Epithelial cell of proximal tubule (primary cell): ENCODE measurements around the gene CCDC9. TPM values are rescaled to one million over a fixed set of nuclear protein-coding genes. Genes with fewer than 3 reads are reported as not detected.

Source experiments
- DNase-seq: peaks from one replicate; pipeline ENCODE4 v3.0.0-alpha.2; 2011; ENCODE audit warnings: low read depth
- H3K4me3 ChIP-seq: 2 replicates; pipeline ENCODE4 v1.5.1; 2011; ENCODE audit warnings: low read depth, mild to moderate bottlenecking, low read length
- CTCF ChIP-seq: conservative IDR thresholded peaks from 2 replicates; pipeline ENCODE4 v1.5.1; 2012; ENCODE audit warnings: low read depth, mild to moderate bottlenecking, low read length
- total RNA-seq: library from RNA; depleted of rRNA; stranded (reverse); fragments of >200 nt; gene quantifications from 2 replicates; pipeline ENCODE4 v1.2.3, GENCODE V29; 2015

The CCDC9 gene
- total RNA-seq, 1 donor from 2014 or later, result 17.8 TPM

- no peak for TF ChIP-seq CTCF
- no peak overlapping the region for H3K4me3 ChIP-seq
- DNase-seq, result peak; percentile 76
These were observed 58.9 kb downstream of the CCDC9 start for GRCh38 chr19:47315125-47315821.

GRCh38 chr19:47316513-47316912, 60.2 kb downstream of the CCDC9 start:
- no peak overlapping the region for H3K4me3 ChIP-seq
- TF ChIP-seq CTCF, result no peak
- no peak for DNase-seq

GRCh38 chr19:47319923-47320871, 63.9 kb downstream of the CCDC9 start:
- DNase-seq, result no peak
- no peak for TF ChIP-seq CTCF
- H3K4me3 ChIP-seq, result no peak overlapping the region

Other genes with a start within 250 kb of the CCDC9 start
- gene NPAS1, start 236.7 kb upstream of the CCDC9 start, total RNA-seq, result 0.63 and 1.1 TPM in 2 replicates
- gene TMEM160, start 207.9 kb upstream of the CCDC9 start, total RNA-seq, result 105 and 187 TPM in 2 replicates
- 18.3 and 30.0 TPM in 2 replicates for gene ZC3H4, start 142.7 kb upstream of the CCDC9 start, total RNA-seq
- gene SAE1, start 125.7 kb upstream of the CCDC9 start, total RNA-seq, result 140 and 236 TPM in 2 replicates
- gene BBC3, start 25.3 kb upstream of the CCDC9 start, total RNA-seq, result 8.7 and 16.0 TPM in 2 replicates
- gene INAFM1, start 18.4 kb downstream of the CCDC9 start, total RNA-seq, result 3.0 and 7.0 TPM in 2 replicates
- not detected in 2 replicates for gene C5AR1, start 53.3 kb downstream of the CCDC9 start, total RNA-seq
- gene C5AR2, start 75.7 kb downstream of the CCDC9 start, total RNA-seq, result not detected in 2 replicates
- gene DHX34, start 92.8 kb downstream of the CCDC9 start, total RNA-seq, result 11.5 and 18.8 TPM in 2 replicates
- 0.29 TPM in 1 of 2 replicates, not detected in the other for gene MEIS3, start 163.0 kb downstream of the CCDC9 start, total RNA-seq
- gene SLC8A2, start 215.4 kb downstream of the CCDC9 start, total RNA-seq, result not detected in 2 replicates
- 3.2 TPM in 2 replicates for gene KPTN, start 227.7 kb downstream of the CCDC9 start, total RNA-seq